ENCODE data around the gene ALPK1. TPM values are rescaled to one million over a fixed set of nuclear protein-coding genes. Genes with fewer than 3 reads are reported as not detected.

ALPK1 gene
- 4.5 TPM for polyA plus RNA-seq

DNA sequence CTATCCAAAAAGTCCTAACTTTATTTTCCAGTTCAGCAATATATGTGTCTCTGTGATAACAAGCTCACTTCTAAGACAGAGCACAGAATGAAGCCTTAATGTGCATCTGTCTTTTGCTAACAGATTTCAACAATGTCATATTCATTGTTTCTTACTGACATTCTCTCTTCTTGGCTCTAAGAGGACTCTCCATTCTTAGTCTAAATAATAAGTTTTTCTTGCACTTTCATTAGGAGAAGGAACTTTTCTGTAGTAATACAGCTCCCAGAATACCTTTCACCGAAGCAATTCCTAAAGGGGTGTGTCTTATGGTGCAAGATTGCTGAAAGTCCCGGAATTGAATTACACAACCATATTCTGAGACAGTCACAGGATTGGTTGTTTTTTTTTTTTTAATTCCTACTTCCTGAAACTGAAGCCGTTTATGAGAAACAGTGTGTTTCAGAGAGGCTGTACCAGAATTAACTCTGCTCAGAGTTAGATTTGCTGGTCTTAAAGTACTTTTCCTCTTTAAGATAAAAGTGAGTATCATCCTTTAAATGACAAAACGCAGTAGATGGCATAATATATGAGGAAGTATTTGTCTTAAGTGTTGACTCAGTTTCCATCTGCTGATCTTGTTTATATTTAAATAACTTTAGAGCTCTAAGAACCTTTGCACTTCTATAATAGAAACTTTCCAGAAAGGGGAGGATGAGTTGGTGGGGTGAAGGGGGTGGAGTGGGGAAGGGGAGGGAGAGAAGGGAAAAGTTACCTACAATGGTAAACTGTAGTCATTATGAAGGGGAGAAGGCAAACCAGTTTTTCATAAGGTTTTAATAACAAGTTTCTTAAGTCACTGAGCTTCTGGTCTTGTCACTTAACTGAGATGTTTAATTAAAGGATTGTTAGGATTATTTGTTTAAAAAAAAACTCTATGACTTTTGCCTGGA is at the start of gene ALPK1:
Gene ALPK1, plus strand, starts transcription at position 421 of the 932 bp plus-strand sequence.
- H3K36me3 Mint-ChIP-seq = no peaks in the 10 kb centered on the region
- H3K27ac Mint-ChIP-seq = peak within 1 kb of the TSS in 2 of 3 donors; percentile 80 to 91
- H3K27me3 Mint-ChIP-seq = no peaks in the 10 kb centered on the region
- H3K9me3 Mint-ChIP-seq = no peaks in the 10 kb centered on the region
- peaks cover 11 to 21% (median 17%) of the 10 kb centered on the region in 3 donors for H3K4me1 Mint-ChIP-seq
- H3K4me3 Mint-ChIP-seq = peak within 1 kb of the TSS; percentile 81 to 94 (median 90)

DNA sequence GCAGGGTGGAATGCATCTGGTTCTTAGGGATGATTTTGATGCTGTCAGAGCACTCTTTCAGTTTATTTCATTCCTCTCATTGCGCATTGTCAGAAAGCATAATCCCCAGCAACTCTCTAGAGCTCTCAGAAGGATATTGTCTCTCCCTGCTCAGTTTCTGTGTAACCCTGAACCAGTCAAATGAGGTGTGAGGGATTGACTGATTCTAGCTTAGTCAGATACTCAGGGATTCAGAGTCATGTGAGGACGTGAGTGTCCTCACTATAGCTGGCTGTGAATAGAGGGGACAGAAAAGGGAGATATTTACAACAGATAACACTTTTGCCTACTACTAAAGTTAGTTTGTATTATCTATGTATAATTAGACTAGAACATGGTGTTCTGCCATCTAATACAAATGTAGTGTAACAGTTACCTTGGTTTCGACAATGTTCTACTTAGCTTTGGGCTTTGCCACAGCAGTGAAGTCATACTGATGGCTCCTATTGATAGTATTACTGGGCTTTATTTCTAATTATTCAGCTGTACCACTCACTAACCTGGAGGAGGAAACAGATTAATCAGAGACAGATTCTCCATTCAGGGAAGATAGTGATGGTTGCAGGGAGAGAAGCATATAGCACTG is 46.0 kb upstream of the ALPK1 start:
- H3K4me3 Mint-ChIP-seq = no peak overlapping the region
- no peak overlapping the region for H3K27ac Mint-ChIP-seq
- peaks cover 0 to 12% (median 10%) of the 10 kb centered on the region in 3 donors for H3K4me1 Mint-ChIP-seq
- H3K36me3 Mint-ChIP-seq = peaks cover 1% of the 10 kb centered on the region
- no peaks in the 10 kb centered on the region for H3K27me3 Mint-ChIP-seq
- H3K9me3 Mint-ChIP-seq = no peaks in the 10 kb centered on the region

- H3K27ac Mint-ChIP-seq = no peak overlapping the region
- peaks cover 1% of the 10 kb centered on the region for H3K36me3 Mint-ChIP-seq
- peaks cover 0 to 7% (median 7%) of the 10 kb centered on the region in 3 donors for H3K4me1 Mint-ChIP-seq
- H3K27me3 Mint-ChIP-seq = no peaks in the 10 kb centered on the region
- H3K9me3 Mint-ChIP-seq = no peaks in the 10 kb centered on the region
- no peak overlapping the region for H3K4me3 Mint-ChIP-seq
These were observed 44.9 kb upstream of the ALPK1 start for GRCh38 chr4:112252234-112252633.

GRCh38 chr4:112253382-112254000 is 43.7 kb upstream of the ALPK1 start:
- no peaks in the 10 kb centered on the region for H3K9me3 Mint-ChIP-seq
- peak overlapping the region in 1 of 3 donors; percentile 13 for H3K27ac Mint-ChIP-seq
- no peaks in the 10 kb centered on the region for H3K36me3 Mint-ChIP-seq
- H3K4me1 Mint-ChIP-seq = peaks cover 0 to 7% (median 0%) of the 10 kb centered on the region in 3 donors
- no peak overlapping the region for H3K4me3 Mint-ChIP-seq
- no peaks in the 10 kb centered on the region for H3K27me3 Mint-ChIP-seq

DNA sequence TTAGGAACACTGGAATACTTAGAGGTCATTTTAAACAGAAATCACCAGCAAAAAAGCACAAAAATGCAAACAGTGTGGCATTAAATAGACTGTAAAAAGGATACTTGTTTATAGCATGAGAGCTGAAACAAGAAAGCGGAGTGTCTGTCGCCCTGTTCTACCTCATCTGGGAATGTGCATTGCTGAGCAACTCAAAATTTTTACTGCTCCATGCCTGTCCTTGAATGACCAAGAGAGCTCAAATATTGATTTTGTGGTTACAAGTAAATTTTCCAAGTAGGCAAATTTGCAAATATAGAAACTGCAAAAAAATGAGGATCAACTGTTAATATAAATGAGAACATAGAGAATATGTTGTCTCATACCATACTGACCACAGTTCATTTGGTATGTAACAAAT is 40.1 kb upstream of the ALPK1 start:
- no peak overlapping the region for H3K27ac Mint-ChIP-seq
- H3K4me3 Mint-ChIP-seq = no peak overlapping the region
- H3K36me3 Mint-ChIP-seq = no peaks in the 10 kb centered on the region
- H3K9me3 Mint-ChIP-seq = no peaks in the 10 kb centered on the region
- no peaks in the 10 kb centered on the region for H3K27me3 Mint-ChIP-seq
- peaks cover 0 to 4% (median 0%) of the 10 kb centered on the region in 3 donors for H3K4me1 Mint-ChIP-seq

GRCh38 chr4:112266823-112267222 is 30.3 kb upstream of the ALPK1 start:
- peaks cover 5 to 13% (median 6%) of the 10 kb centered on the region in 3 donors for H3K4me1 Mint-ChIP-seq
- H3K9me3 Mint-ChIP-seq = no peaks in the 10 kb centered on the region
- H3K36me3 Mint-ChIP-seq = no peaks in the 10 kb centered on the region
- no peak overlapping the region for H3K4me3 Mint-ChIP-seq
- no peak overlapping the region for H3K27ac Mint-ChIP-seq
- H3K27me3 Mint-ChIP-seq = no peaks in the 10 kb centered on the region

DNA sequence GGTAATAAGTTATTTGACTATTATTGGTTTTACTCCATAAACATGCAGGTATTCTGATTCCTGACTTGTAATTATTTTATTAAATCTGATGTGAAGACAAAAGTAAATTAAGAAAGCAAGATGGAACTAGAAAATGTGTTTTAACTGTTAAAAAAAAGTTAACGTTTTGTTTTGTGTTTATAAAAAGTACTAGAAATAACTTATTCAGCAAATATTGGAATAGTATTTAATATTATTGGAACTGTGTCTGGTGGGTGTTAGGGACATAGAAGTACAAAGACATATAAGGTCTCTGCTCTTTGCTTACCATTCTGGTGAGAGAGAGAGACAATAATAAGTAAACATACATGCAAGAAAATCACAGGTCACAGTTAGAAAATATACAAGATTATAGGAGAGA is 27.1 kb upstream of the ALPK1 start:
- no peaks in the 10 kb centered on the region for H3K36me3 Mint-ChIP-seq
- no peaks in the 10 kb centered on the region for H3K27me3 Mint-ChIP-seq
- no peak overlapping the region for H3K4me3 Mint-ChIP-seq
- no peaks in the 10 kb centered on the region for H3K9me3 Mint-ChIP-seq
- H3K4me1 Mint-ChIP-seq = peaks cover 15 to 27% (median 19%) of the 10 kb centered on the region in 3 donors
- H3K27ac Mint-ChIP-seq = no peak overlapping the region

DNA sequence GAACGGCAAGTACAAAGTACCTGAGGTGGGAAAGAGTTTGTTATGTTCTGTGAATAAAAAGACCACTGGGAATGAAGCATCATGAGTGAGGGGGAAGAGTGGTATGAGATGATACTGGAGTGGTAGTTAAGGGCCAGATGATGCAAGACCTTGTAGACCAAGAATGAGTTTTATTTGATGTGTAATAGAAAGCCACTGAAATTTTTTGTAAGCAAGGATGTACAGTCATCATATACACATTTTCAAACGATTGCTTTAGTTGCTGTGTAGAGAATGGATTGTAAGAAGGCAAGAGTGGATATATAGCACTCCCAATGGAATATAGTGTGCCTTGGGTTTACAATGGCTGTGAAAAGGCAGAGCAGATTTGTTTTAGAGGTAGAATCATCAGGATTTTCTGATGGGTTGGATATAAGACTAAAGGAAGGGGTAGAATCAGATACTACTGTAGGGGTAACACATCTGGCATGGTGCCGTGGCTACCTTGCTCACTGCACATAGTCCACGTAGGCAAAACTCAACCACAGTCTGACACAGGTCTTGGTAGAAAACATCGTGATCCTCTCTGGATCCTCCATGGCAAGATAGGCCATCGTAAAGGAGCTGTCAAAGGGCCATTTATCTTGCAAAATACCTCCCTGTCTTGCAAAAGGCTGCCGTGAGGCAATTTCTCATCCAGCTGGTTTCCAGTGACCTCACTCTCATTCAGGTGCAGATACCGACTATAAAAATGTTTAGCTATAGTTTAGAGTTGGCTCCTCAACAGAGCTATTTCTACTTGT is 26.3 kb upstream of the ALPK1 start:
- Mint-ChIP-seq H3K4me3 (no peak overlapping the region), H3K4me1 (peaks cover 15 to 29% (median 23%) of the 10 kb centered on the region in 3 donors), H3K27ac (peak overlapping the region in 1 of 3 donors; percentile 14), H3K36me3 (peaks cover 3% of the 10 kb centered on the region), H3K27me3 (no peaks in the 10 kb centered on the region), H3K9me3 (no peaks in the 10 kb centered on the region)

GRCh38 chr4:112272292-112272691 is 24.9 kb upstream of the ALPK1 start:
- Mint-ChIP-seq H3K9me3 (no peaks in the 10 kb centered on the region), H3K4me3 (peak overlapping the region in 1 of 4 donors; percentile 19), H3K4me1 (peaks cover 15 to 31% (median 31%) of the 10 kb centered on the region in 3 donors), H3K36me3 (peaks cover 3% of the 10 kb centered on the region), H3K27me3 (no peaks in the 10 kb centered on the region), H3K27ac (peak overlapping the region in 1 of 3 donors; percentile 65)

DNA sequence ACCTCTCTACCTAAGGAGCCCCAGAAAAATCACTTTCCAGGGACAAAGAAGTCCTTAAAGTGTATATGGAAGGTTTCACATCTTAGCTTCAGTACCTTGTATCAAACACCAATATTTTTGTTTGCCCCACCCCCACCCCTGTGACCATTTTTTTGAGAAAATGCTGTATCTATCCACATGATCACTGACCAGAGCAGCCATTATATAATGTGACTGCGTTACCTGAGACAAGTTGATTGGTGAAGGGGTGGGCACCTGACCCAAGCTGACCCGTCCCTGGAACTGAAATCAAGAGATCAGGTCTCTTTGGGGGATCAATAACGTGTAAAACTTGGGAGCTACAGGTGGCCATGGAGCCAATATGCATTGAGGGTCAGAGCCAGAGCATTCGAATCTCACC is 22.2 kb upstream of the ALPK1 start:
- Mint-ChIP-seq H3K27ac (peak overlapping the region in 1 of 3 donors; percentile 27), H3K4me3 (no peak overlapping the region), H3K9me3 (no peaks in the 10 kb centered on the region), H3K27me3 (no peaks in the 10 kb centered on the region), H3K36me3 (peaks cover 3% of the 10 kb centered on the region), H3K4me1 (peaks cover 30 to 53% (median 51%) of the 10 kb centered on the region in 3 donors)

- Mint-ChIP-seq H3K36me3 (peaks cover 3% of the 10 kb centered on the region), H3K4me3 (peak overlapping the region in 1 of 4 donors; percentile 36), H3K27me3 (no peaks in the 10 kb centered on the region), H3K27ac (peak overlapping the region in 1 of 3 donors; percentile 71), H3K4me1 (peaks cover 30 to 62% (median 58%) of the 10 kb centered on the region in 3 donors), H3K9me3 (no peaks in the 10 kb centered on the region)
These were observed 21.1 kb upstream of the ALPK1 start for GRCh38 chr4:112276113-112276512.

- no peaks in the 10 kb centered on the region for H3K27me3 Mint-ChIP-seq
- H3K27ac Mint-ChIP-seq = peak overlapping the region in 2 of 3 donors; percentile 35 to 97
- peak overlapping the region in 1 of 4 donors; percentile 97 for H3K4me3 Mint-ChIP-seq
These were observed 19.9 kb upstream of the ALPK1 start for GRCh38 chr4:112277220-112277619.

DNA sequence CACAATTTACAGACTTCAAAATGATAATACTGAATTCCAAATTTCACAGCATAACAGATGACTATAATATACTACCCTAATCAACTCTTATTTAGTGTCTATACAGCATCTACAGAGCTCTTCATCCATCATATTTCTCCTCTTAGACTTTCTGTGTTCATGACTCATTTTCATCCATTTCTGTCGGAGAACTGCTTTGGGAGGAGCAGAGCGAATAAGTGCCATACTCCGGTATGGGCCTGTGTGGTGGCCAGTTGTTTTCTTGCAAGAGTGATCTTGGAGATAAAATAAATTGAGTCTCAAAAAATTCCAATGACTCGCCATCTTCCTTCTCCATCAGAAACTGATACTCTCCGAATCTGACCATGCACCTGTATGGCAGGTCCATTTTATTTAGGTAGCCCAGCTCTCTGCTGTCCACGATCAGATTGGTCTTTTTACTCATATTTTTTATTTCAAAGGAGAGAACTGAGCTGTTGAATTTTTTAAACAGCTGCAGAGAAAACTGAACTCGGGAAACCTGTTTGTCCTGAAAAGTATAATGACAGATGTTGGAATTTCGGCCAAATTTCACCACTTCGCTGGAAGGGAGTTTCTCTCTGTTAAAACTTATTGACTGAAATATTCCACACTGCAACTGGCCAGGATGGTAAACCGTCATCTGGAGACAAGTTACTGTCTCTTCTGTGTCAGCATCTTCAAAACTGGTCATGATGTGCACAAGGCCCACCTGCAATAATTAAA is 19.3 kb upstream of the ALPK1 start:
- H3K27ac Mint-ChIP-seq = peak overlapping the region; percentile 2 to 97 (median 35)
- H3K4me1 Mint-ChIP-seq = peaks cover 42 to 71% (median 68%) of the 10 kb centered on the region in 3 donors
- peaks cover 0 to 3% (median 0%) of the 10 kb centered on the region in 3 donors for H3K9me3 Mint-ChIP-seq
- peaks cover 15% of the 10 kb centered on the region for H3K36me3 Mint-ChIP-seq
- peak overlapping the region in 3 of 4 donors; percentile 1 to 97 (median 74) for H3K4me3 Mint-ChIP-seq
- H3K27me3 Mint-ChIP-seq = no peaks in the 10 kb centered on the region

More at GRCh38 chr4:112277220-112277619, 19.9 kb upstream of the ALPK1 start:
- H3K9me3 Mint-ChIP-seq = peaks cover 0 to 3% (median 0%) of the 10 kb centered on the region in 3 donors
- H3K4me1 Mint-ChIP-seq = peaks cover 36 to 65% (median 62%) of the 10 kb centered on the region in 3 donors
- peaks cover 12% of the 10 kb centered on the region for H3K36me3 Mint-ChIP-seq
